Measurements from ENCODE around the gene FIGLA. TPM values are rescaled to one million over a fixed set of nuclear protein-coding genes. Genes with fewer than 3 reads are reported as not detected.

Gene FIGLA
- polyA plus RNA-seq, 1 of the 3 experiments (the other 2 are of a cell fraction), result not detected

DNA sequence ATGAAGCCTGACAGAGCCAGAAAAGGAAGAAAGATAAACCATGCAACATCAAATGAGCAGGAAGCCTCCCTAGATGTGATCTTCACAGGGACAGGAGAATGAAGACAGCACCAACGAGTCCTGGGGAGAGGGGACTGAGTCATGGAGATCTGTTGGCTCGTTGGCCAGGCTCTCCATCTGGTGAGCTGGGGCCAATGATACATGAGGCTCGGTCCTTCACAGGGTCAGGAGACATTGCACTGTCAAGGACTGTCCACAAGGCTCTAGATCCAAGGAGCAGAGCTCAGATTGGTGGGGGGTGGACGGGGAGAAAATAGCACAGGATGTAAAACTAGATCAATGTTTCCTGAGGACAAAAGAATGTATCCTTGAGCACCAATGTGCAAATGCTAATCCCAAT is 44.4 kb upstream of the FIGLA start (continued):
- TF ChIP-seq, protein P1, sequence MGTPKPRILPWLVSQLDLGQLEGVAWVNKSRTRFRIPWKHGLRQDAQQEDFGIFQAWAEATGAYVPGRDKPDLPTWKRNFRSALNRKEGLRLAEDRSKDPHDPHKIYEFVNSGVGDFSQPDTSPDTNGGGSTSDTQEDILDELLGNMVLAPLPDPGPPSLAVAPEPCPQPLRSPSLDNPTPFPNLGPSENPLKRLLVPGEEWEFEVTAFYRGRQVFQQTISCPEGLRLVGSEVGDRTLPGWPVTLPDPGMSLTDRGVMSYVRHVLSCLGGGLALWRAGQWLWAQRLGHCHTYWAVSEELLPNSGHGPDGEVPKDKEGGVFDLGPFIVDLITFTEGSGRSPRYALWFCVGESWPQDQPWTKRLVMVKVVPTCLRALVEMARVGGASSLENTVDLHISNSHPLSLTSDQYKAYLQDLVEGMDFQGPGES (IDR thresholded peaks at IDR 0.05; ENCODE audit: low read depth, low read length), result no peak
- TF ChIP-seq FOXM1 (IDR thresholded peaks at IDR 0.05; ENCODE audit: low read depth) (no peak), TCF12 (IDR thresholded peaks at IDR 0.05) (no peak), FOXJ3 (CRISPR knock-in tag; IDR thresholded peaks at IDR 0.05) (no peak)
- TF ChIP-seq, protein P2, sequence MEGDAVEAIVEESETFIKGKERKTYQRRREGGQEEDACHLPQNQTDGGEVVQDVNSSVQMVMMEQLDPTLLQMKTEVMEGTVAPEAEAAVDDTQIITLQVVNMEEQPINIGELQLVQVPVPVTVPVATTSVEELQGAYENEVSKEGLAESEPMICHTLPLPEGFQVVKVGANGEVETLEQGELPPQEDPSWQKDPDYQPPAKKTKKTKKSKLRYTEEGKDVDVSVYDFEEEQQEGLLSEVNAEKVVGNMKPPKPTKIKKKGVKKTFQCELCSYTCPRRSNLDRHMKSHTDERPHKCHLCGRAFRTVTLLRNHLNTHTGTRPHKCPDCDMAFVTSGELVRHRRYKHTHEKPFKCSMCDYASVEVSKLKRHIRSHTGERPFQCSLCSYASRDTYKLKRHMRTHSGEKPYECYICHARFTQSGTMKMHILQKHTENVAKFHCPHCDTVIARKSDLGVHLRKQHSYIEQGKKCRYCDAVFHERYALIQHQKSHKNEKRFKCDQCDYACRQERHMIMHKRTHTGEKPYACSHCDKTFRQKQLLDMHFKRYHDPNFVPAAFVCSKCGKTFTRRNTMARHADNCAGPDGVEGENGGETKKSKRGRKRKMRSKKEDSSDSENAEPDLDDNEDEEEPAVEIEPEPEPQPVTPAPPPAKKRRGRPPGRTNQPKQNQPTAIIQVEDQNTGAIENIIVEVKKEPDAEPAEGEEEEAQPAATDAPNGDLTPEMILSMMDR (IDR thresholded peaks at IDR 0.05), result no peak

DNA sequence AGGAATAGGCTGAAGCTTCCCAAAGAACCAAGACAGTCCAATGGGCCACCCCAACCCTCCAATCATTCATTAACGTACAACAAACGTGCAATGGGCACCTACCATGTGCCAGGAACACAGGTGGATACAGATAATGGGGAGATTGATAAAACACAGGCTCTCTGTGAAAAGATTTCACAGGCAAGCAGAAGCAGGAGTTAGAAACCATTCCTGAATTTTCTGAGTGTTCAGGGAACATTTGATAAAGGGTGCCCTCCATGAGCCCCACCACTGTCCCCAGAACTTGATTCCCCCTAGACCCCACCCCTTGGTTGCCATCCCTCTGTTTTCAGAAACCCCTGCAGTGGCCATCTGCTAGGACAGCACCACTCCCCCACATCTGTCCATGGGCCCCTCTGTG is 43.7 kb upstream of the FIGLA start:
- POLR2A ChIA-PET, result no interaction called here
- H3K27ac ChIP-seq (ENCODE audit: low read depth in 2 of 2, low read length in 1 of 2), result no peak overlapping the region
- H3K9me2 ChIP-seq, result no peaks in the 10 kb centered on the region
- no peaks in the 10 kb centered on the region for H3K36me3 ChIP-seq (replicated peaks in 1 of 2; ENCODE audit: control insufficient read depth in 1 of 2, insufficient read depth in 2 of 2, low read length in 1 of 2)
- no peaks in the 10 kb centered on the region for H3K9me3 ChIP-seq
- TF ChIP-seq RAD21 (IDR thresholded peaks at IDR 0.05; ENCODE audit: low read length) (no peak), SIN3A (IDR thresholded peaks at IDR 0.05; ENCODE audit: borderline replicate concordance, low read depth, low read length) (no peak)
- TF ChIP-seq, protein P3, sequence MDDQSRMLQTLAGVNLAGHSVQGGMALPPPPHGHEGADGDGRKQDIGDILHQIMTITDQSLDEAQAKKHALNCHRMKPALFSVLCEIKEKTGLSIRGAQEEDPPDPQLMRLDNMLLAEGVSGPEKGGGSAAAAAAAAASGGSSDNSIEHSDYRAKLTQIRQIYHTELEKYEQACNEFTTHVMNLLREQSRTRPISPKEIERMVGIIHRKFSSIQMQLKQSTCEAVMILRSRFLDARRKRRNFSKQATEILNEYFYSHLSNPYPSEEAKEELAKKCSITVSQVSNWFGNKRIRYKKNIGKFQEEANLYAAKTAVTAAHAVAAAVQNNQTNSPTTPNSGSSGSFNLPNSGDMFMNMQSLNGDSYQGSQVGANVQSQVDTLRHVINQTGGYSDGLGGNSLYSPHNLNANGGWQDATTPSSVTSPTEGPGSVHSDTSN (IDR thresholded peaks at IDR 0.05), result no peak
- DNase-seq, result no peak
- no peaks in the 10 kb centered on the region for H3K4me1 ChIP-seq (ENCODE audit: control insufficient read depth in 1 of 2, insufficient read depth in 2 of 2, low read depth in 1 of 2, low read length in 1 of 2)
- no peak overlapping the region for H2AFZ ChIP-seq (ENCODE audit: low read depth)
- no peaks in the 10 kb centered on the region for H4K20me1 ChIP-seq (ENCODE audit: insufficient read depth)
- no peak overlapping the region for H3K4me2 ChIP-seq
- no peak overlapping the region for H3K9ac ChIP-seq
- H3K79me2 ChIP-seq (ENCODE audit: insufficient read depth), result no peaks in the 10 kb centered on the region
- no peak overlapping the region for H3K4me3 ChIP-seq (ENCODE audit: low read depth in 2 of 2, low read length in 1 of 2)
- 18% methylated on average over 2 of the region's 2 CpGs for WGBS (ENCODE audit: low lambda C conversion rate)
- no peaks in the 10 kb centered on the region for H3K27me3 ChIP-seq (ENCODE audit: insufficient read depth)
- CTCF ChIA-PET, result interaction anchor here (0.7 to 0.9 kb wide), 2 partner anchors 27 to 49 kb away, joined by 3 read pairs; no protein-coding TSS in a partner anchor
- no peaks in the 10 kb centered on the region for H3F3A ChIP-seq (replicated peaks; ENCODE audit: insufficient read depth)

DNA sequence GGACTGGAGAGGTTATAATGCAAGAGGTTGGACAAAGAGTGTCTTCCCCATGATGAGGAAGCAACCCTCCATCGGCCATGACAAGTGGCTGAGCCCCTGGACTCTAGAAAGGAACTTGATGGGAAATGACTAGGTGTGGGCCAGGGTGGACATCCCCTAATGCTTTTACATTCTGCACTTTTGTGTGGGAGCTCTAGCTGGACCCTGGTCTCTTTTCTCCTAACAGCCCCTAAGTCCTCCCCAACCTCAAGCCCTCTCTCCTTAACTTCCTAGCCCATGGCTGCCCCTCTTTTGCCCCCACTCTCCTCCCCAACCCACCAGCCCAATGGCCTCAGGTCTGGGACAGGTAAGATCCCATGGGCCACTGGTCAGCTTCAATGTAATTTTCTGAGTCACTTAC is 42.8 kb upstream of the FIGLA start:
- no peaks in the 10 kb centered on the region for H3K27me3 ChIP-seq (ENCODE audit: insufficient read depth)
- no peaks in the 10 kb centered on the region for H3K9me2 ChIP-seq
- H3K9me3 ChIP-seq, result no peaks in the 10 kb centered on the region
- no peak overlapping the region for H2AFZ ChIP-seq (ENCODE audit: low read depth)
- ChIA-PET POLR2A (no interaction called here), CTCF (interaction anchor here (0.7 to 1.6 kb wide), 3 partner anchors 24 to 48 kb away, joined by 3 to 5 read pairs (median 3); no protein-coding TSS in a partner anchor)
- H3K9ac ChIP-seq, result no peak overlapping the region
- no peak overlapping the region for H3K4me2 ChIP-seq
- H3K4me1 ChIP-seq (ENCODE audit: control insufficient read depth in 1 of 2, insufficient read depth in 2 of 2, low read depth in 1 of 2, low read length in 1 of 2), result no peaks in the 10 kb centered on the region
- no peak for TF ChIP-seq RXRA (IDR thresholded peaks at IDR 0.05; ENCODE audit: borderline replicate concordance, low read depth)
- no peak for TF ChIP-seq RAD21 (IDR thresholded peaks at IDR 0.05; ENCODE audit: low read length)
- no peak for TF ChIP-seq ELF1 (IDR thresholded peaks at IDR 0.05)
- TF ChIP-seq RCOR1 (IDR thresholded peaks at IDR 0.05; ENCODE audit: low read length), result no peak
- TF ChIP-seq EP300 (IDR thresholded peaks at IDR 0.05; ENCODE audit: borderline replicate concordance in 1 of 2, low read depth in 1 of 2, low read length in 1 of 2), result no peak
- TF ChIP-seq, protein P4, sequence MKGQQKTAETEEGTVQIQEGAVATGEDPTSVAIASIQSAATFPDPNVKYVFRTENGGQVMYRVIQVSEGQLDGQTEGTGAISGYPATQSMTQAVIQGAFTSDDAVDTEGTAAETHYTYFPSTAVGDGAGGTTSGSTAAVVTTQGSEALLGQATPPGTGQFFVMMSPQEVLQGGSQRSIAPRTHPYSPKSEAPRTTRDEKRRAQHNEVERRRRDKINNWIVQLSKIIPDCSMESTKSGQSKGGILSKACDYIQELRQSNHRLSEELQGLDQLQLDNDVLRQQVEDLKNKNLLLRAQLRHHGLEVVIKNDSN (IDR thresholded peaks at IDR 0.05; ENCODE audit: borderline replicate concordance, low read depth), result no peak
- TF ChIP-seq FOXJ3 (CRISPR knock-in tag; IDR thresholded peaks at IDR 0.05), result no peak
- TF ChIP-seq, protein P5, sequence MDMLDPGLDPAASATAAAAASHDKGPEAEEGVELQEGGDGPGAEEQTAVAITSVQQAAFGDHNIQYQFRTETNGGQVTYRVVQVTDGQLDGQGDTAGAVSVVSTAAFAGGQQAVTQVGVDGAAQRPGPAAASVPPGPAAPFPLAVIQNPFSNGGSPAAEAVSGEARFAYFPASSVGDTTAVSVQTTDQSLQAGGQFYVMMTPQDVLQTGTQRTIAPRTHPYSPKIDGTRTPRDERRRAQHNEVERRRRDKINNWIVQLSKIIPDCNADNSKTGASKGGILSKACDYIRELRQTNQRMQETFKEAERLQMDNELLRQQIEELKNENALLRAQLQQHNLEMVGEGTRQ (IDR thresholded peaks at IDR 0.05; ENCODE audit: borderline replicate concordance, low read depth, low read length), result no peak
- DNase-seq, result no peak
- H3K36me3 ChIP-seq (replicated peaks in 1 of 2; ENCODE audit: control insufficient read depth in 1 of 2, insufficient read depth in 2 of 2, low read length in 1 of 2), result no peaks in the 10 kb centered on the region
- no peaks in the 10 kb centered on the region for H3K79me2 ChIP-seq (ENCODE audit: insufficient read depth)
- no peak overlapping the region for H3K4me3 ChIP-seq (ENCODE audit: low read depth in 2 of 2, low read length in 1 of 2)
- WGBS (ENCODE audit: low lambda C conversion rate), result 14% methylated on average over 1 of the region's 1 CpG
- H4K20me1 ChIP-seq (ENCODE audit: insufficient read depth), result no peaks in the 10 kb centered on the region
- H3F3A ChIP-seq (replicated peaks; ENCODE audit: insufficient read depth), result no peaks in the 10 kb centered on the region
- H3K27ac ChIP-seq (ENCODE audit: low read depth in 2 of 2, low read length in 1 of 2), result no peak overlapping the region

Data from SK-N-SH (cell line).